NB4 (cell line): ENCODE results near the gene CCDC89.
A peak's percentile ranks its signal among the peaks of the same experiment; 100 is the strongest.

Source experiments
- DNase-seq: peaks from one replicate; pipeline ENCODE4 v3.0.0; 2010; ENCODE audit warnings: low read depth
- H3K4me3 ChIP-seq: one replicate; pipeline ENCODE4 v1.5.1; 2011; ENCODE audit warnings: mild to moderate bottlenecking, low read depth, low read length, moderate library complexity
- CTCF ChIP-seq: IDR thresholded peaks from one replicate; pipeline ENCODE4 v1.5.1; 2012; ENCODE audit warnings: low read depth, low read length
- MYC ChIP-seq: IDR thresholded peaks from 2 replicates; pipeline ENCODE4 v1.6.1; 2011; ENCODE audit warnings: low read depth, low read length
- POLR2A ChIP-seq: IDR thresholded peaks from 2 replicates; pipeline ENCODE4 v1.6.1; 2011; ENCODE audit warnings: mild to moderate bottlenecking; ENCODE audit not compliant: insufficient read length; ENCODE audit errors: extremely low read depth
- TF ChIP-seq, protein P1 (sequence below): IDR thresholded peaks from 2 replicates; pipeline ENCODE4 v1.6.1; 2011; ENCODE audit warnings: low read depth, low read length

CCDC89 gene

GRCh38 chr11:85668157-85668556 is 17.8 kb downstream of the CCDC89 start:
- TF ChIP-seq POLR2A (no peak), MYC (no peak), CTCF (no peak)
- TF ChIP-seq, protein P1, sequence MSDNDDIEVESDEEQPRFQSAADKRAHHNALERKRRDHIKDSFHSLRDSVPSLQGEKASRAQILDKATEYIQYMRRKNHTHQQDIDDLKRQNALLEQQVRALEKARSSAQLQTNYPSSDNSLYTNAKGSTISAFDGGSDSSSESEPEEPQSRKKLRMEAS, result no peak
- H3K4me3 ChIP-seq, result no peak overlapping the region
- no peak for DNase-seq

- no peak overlapping the region for H3K4me3 ChIP-seq
- TF ChIP-seq CTCF (no peak), POLR2A (no peak)
- DNase-seq, result no peak
These were observed 19.3 kb downstream of the CCDC89 start for GRCh38 chr11:85666687-85667086.

DNA sequence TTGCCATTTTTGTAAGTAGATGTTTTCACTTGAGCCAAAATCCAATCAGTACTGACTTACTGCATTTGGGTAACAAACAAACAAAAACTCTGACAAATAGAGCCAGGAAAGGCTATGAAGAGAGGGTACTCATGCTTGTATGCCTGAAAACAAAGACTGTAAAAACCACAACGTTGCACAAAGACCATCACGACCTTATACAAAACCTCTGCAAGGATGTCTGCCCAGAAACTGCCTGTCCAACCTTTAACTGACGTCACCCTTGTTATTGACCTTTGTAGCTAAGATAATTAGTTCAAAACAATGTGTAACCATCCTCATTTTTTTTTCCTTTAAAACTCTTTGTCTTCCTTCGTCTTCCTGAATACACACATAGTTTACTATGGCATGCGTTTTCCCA is 20.3 kb downstream of the CCDC89 start:
- DNase-seq, result peak; percentile 39
- TF ChIP-seq POLR2A (no peak), MYC (no peak), CTCF (no peak)
- TF ChIP-seq, protein P1, result no peak
- no peak overlapping the region for H3K4me3 ChIP-seq

GRCh38 chr11:85664615-85665481 is 21.1 kb downstream of the CCDC89 start, which contains the start of gene CREBZF:
Gene CREBZF, minus strand, starts transcription at chr11:85665129. Its CDS starts 254 bp downstream, at chr11:85664875.
- peak within 1 kb of the TSS; percentile 80 for H3K4me3 ChIP-seq
- DNase-seq, result peak; percentile 98
- TF ChIP-seq, protein P1, result peak; percentile 51
- TF ChIP-seq CTCF (no peak), POLR2A (peak; percentile 97), MYC (peak; percentile 76)

DNA sequence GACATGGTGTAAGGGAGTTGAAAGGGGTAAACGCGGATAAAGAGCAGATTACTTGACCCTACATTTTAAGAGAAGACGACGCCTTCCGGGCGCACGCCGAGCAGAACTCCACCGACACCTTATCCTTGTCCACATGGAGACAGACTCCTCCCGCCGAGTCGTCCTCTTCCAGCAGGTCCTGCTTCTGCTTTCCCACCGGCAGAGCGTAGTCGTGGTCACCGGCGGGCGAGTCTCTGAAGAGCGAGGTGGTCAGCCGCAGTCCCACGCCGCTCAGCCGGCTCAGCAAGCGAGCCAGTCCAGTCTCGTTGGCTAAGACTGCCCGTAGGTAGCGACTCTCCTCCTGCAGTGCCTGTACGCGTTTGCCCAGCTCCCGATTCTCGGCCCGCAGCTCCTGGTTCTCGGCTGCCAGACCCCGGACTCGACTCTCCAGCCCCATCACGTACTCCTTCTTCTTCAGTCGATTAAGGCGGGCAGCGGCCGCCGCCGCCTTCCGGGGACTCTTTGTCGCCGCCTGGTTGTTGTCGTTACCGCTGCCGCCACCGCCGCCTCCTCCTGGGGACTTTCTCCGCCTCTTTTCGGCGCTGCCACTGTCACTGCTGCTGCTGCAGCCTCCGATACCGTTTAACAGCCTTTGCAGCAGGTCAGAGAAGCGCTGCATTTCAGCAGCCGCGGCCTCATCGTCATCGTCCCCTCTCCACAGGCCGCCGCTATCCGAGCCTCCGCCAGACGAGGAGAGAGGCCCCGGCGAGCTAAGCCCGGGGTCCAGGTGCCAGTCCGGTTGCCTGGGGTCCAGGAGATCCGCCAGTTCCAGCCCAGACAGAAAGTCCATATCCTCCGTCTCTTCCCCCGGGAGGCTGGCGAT is 22.0 kb downstream of the CCDC89 start:
- DNase-seq, result peak; percentile 92
- TF ChIP-seq CTCF, result peak; percentile 40
- peak; percentile 29; the same call in 1 of the 2 replicates for TF ChIP-seq MYC
- TF ChIP-seq POLR2A, result peak; percentile 36
- TF ChIP-seq, protein P1, result peak; percentile 58
- peak overlapping the region; percentile 80 for H3K4me3 ChIP-seq
